Neural progenitor cell (in vitro differentiated cells): ENCODE results near the gene INS.

Experiments used
- EZH2 ChIP-seq: fragments of 200-600 bp; sonication (generic); IDR thresholded peaks from 2 replicates; pipeline ENCODE4 v1.6.1; 2017; ENCODE audit warnings: antibody characterized with exemption, mild to moderate bottlenecking, moderate library complexity
- EZH2phosphoT487 ChIP-seq: fragments of 200-600 bp; sonication (generic); IDR thresholded peaks from 2 replicates; pipeline ENCODE4 v1.6.1; 2017; ENCODE audit warnings: antibody characterized with exemption
- TF ChIP-seq, protein P1 (sequence below): fragments of 200-600 bp; sonication (generic); IDR thresholded peaks from 2 replicates; pipeline ENCODE4 v1.5.1; 2017; ENCODE audit warnings: antibody characterized with exemption, mild to moderate bottlenecking

DNA sequence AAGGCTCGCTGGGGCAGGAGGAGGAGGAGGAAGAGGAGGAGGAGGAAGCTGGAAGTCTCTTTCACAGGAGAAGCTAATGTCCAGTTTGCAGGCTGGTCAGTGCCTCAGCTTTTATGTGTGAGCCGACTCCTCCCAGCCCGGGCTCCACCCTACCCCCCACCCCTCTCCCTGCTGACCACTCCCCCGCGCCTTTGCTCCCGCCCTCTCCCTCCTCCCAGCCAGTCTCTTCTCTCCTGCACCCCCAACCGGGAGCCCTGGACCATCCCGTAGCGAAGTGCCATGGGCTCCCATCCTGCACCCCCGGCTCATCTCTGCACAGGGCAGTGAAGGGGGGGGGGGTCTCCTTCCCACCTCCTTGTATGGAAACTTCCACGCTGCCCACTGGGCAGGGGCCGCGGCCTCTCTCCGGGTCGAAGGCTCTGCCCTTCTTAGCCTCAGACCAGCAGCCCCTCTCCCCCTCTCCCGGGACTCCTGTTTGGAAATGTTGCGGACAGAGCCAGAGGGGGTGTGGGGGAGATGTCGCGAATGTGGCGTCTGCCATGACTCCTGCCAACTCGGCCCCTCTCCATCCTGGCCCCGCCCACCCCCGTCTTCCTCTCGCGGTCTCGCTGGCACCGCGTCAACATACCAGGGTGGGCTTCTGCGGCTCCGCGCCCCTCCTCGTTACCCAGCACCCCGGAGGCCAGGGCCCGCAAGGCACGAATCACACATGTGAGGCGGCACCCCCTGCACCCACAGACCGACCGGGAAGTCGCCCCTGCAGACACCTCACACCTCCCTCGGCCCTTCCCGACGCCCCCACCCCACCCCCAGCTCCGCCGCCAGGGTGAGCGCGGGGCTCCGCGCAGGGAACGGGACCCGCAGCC lies 23.6 kb downstream of the INS start:
- TF ChIP-seq, protein P1, sequence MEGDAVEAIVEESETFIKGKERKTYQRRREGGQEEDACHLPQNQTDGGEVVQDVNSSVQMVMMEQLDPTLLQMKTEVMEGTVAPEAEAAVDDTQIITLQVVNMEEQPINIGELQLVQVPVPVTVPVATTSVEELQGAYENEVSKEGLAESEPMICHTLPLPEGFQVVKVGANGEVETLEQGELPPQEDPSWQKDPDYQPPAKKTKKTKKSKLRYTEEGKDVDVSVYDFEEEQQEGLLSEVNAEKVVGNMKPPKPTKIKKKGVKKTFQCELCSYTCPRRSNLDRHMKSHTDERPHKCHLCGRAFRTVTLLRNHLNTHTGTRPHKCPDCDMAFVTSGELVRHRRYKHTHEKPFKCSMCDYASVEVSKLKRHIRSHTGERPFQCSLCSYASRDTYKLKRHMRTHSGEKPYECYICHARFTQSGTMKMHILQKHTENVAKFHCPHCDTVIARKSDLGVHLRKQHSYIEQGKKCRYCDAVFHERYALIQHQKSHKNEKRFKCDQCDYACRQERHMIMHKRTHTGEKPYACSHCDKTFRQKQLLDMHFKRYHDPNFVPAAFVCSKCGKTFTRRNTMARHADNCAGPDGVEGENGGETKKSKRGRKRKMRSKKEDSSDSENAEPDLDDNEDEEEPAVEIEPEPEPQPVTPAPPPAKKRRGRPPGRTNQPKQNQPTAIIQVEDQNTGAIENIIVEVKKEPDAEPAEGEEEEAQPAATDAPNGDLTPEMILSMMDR: no peak
- TF ChIP-seq EZH2 (no peak), EZH2phosphoT487 (no peak)
